Panc1 (cell line): ENCODE measurements around the gene ATXN7L1. TPM values are rescaled to one million over a fixed set of nuclear protein-coding genes. Genes with fewer than 3 reads are reported as not detected.
A peak's percentile ranks its signal among the peaks of the same experiment; 100 is the strongest.

Experiments
- ATAC-seq: fragments of 200-7000 bp; cut with Tn5 transposase; 2 replicates; pipeline ENCODE4 v1.9.1; 2020; ENCODE audit warnings: mild to moderate bottlenecking, moderate library complexity
- BruUV-seq: library from RNA; stranded (reverse); fragments of 400-500 nt; replicated peaks from 2 replicates; lab custom pipeline; 2021; lab: Mats Ljungman, UMichigan
- CTCF ChIA-PET: fragments of 300-600 bp; sonication (Branson Sonifier 250); formaldehyde crosslinking; loops from one replicate; lab custom pipeline; 2022; ENCODE audit warnings: antibody characterized with exemption; lab: Charles Lee
- POLR2A ChIA-PET: fragments of 300-600 bp; sonication (Branson Sonifier 250); formaldehyde crosslinking; loops from one replicate; lab custom pipeline; 2022; ENCODE audit warnings: antibody characterized with exemption; lab: Charles Lee
- DNase-seq: peaks from one replicate; pipeline ENCODE4 v3.0.0-alpha.2; 2010; ENCODE audit warnings: low read depth, low spot score
- H3K27ac ChIP-seq: 2 replicates; pipeline ENCODE4 v1.5.1; 2011; ENCODE audit warnings: mild to moderate bottlenecking, low read length, inconsistent platforms
- H3K27me3 ChIP-seq: fragments of 200-500 bp; sonication (Bioruptor generic); 2 replicates; pipeline ENCODE4 v1.6.0; 2014; ENCODE audit warnings: low read length, inconsistent platforms; ENCODE audit not compliant: control insufficient read depth, insufficient read depth
- H3K36me3 ChIP-seq: fragments of 200-500 bp; sonication (Bioruptor generic); 2 replicates; pipeline ENCODE4 v1.5.1; 2014; ENCODE audit warnings: inconsistent platforms, mild to moderate bottlenecking, low read length, moderate library complexity; ENCODE audit not compliant: control insufficient read depth, insufficient read depth
- H3K4me1 ChIP-seq: 2 replicates; pipeline ENCODE4 v1.5.1; 2011; ENCODE audit warnings: inconsistent platforms, mild to moderate bottlenecking, low read length, moderate library complexity; ENCODE audit not compliant: control insufficient read depth, insufficient read depth
- H3K4me3 ChIP-seq, 2 experiments: 2 replicates each; pipeline ENCODE4 v1.5.1; 2011 to 2012; ENCODE audit warnings: low read depth in 2 of 2, low read length in 2 of 2, mild to moderate bottlenecking in 2 of 2, inconsistent platforms in 1 of 2, moderate library complexity in 1 of 2
- H3K9me3 ChIP-seq: fragments of 200-500 bp; sonication (Bioruptor generic); 2 replicates; pipeline ENCODE4 v1.5.1; 2014; ENCODE audit warnings: low read depth, mild to moderate bottlenecking, inconsistent platforms, low read length, moderate library complexity; ENCODE audit not compliant: control insufficient read depth, insufficient read depth
- CTCF ChIP-seq: fragments of 450-650 bp; IDR thresholded peaks from 2 replicates; pipeline ENCODE4 v1.5.1; 2017; ENCODE audit warnings: mild to moderate bottlenecking
- POLR2AphosphoS5 ChIP-seq: IDR thresholded peaks from 2 replicates; pipeline ENCODE4 v1.6.1; 2012; ENCODE audit warnings: mild to moderate bottlenecking, low read depth, low read length, moderate library complexity
- REST ChIP-seq, 2 experiments: IDR thresholded peaks; 2 replicates each; pipeline ENCODE4 v1.6.1; 2011 to 2012; ENCODE audit warnings: low read depth in 2 of 2, control low read depth in 1 of 2, low read length in 1 of 2, mild to moderate bottlenecking in 1 of 2, moderate library complexity in 1 of 2; ENCODE audit not compliant: insufficient read depth in 1 of 2
- SIN3A ChIP-seq: IDR thresholded peaks from 2 replicates; pipeline ENCODE4 v1.6.1; 2012; ENCODE audit warnings: low read depth, mild to moderate bottlenecking, low read length, moderate library complexity, borderline replicate concordance; ENCODE audit not compliant: insufficient read depth
- TCF7L2 ChIP-seq: IDR thresholded peaks from 2 replicates; pipeline ENCODE4 v1.6.1; 2011; ENCODE audit warnings: mild to moderate bottlenecking, low read depth, low read length, inconsistent platforms
- in situ Hi-C: cut with HindIII; loops from 2 replicates; pipeline ENCODE4 v1.10.0; 2016; ENCODE audit warnings: low sequenced_read_pairs, low pct_unique_long_range_greater_than_20kb
- intact Hi-C: fragments of 100-400 bp; cut with micrococcal nuclease; formaldehyde crosslinking; loops from one replicate; pipeline ENCODE4 v1.10.0; 2022; ENCODE audit not compliant: unreplicated experiment
- total RNA-seq: library from RNA; stranded (reverse); gene quantifications from one replicate; pipeline ENCODE4 v1.2.1, GENCODE V29; 2021; ENCODE audit not compliant: unreplicated experiment

ATXN7L1 gene
- total RNA-seq, 1 experiment from 2014 or later = 10.8 TPM

- ATAC-seq (no peak), DNase-seq (no peak)
- no peak overlapping the region for H3K27ac ChIP-seq
- no peaks in the 10 kb centered on the region for H3K9me3 ChIP-seq
- H3K36me3 ChIP-seq = no peaks in the 10 kb centered on the region
- ChIA-PET POLR2A (interaction anchor here (0.7 kb wide), 1 partner anchor 145 kb away, joined by 4 read pairs; no protein-coding TSS in a partner anchor), CTCF (no interaction called here)
- in situ Hi-C loops (no loop called here), intact Hi-C loops (no loop called here)
- H3K4me3 ChIP-seq = no peak overlapping the region
- no peaks in the 10 kb centered on the region for H3K27me3 ChIP-seq
- no peaks in the 10 kb centered on the region for H3K4me1 ChIP-seq
- no peak for TF ChIP-seq SIN3A
- BruUV-seq = no TSS peak
Measured at GRCh38 chr7:105640956-105641810, 235.2 kb downstream of the ATXN7L1 start.

GRCh38 chr7:105639667-105640493, 236.5 kb downstream of the ATXN7L1 start:
- H3K27me3 ChIP-seq = no peaks in the 10 kb centered on the region
- DNase-seq = no peak
- ATAC-seq = peak; percentile 50; the same call in 1 of the 2 replicates
- TF ChIP-seq REST (IDR thresholded peaks at IDR 0.05; ENCODE audit: insufficient read depth in 1 of 2, low read depth in 2 of 2, low read length in 1 of 2) (no peak), TCF7L2 (no peak), POLR2AphosphoS5 (no peak), SIN3A (no peak), CTCF (no peak)
- ChIA-PET POLR2A (no interaction called here), CTCF (no interaction called here)
- no peaks in the 10 kb centered on the region for H3K4me1 ChIP-seq
- H3K27ac ChIP-seq = no peak overlapping the region
- intact Hi-C loops (no loop called here), in situ Hi-C loops (no loop called here)
- no peak overlapping the region for H3K4me3 ChIP-seq
- no peaks in the 10 kb centered on the region for H3K9me3 ChIP-seq
- no peaks in the 10 kb centered on the region for H3K36me3 ChIP-seq
- BruUV-seq = no TSS peak
